GM18520 (cell line): ENCODE measurements around the gene TMEM168.
"Not testable (repeated sequence)": the region's sequence is repeated elsewhere in the genome, so short reads cannot be mapped to it uniquely, and the experiment has no call there.

ENCODE experiments used
- ATAC-seq: cut with Tn5 transposase; IDR thresholded peaks from one replicate; pipeline ENCODE4 v1.9.1; 2021; ENCODE audit not compliant: unreplicated experiment

The TMEM168 gene

GRCh38 chr7:112781110-112781509, 9.1 kb downstream of the TMEM168 start:
- no peak for ATAC-seq

GRCh38 chr7:112779667-112780066, 10.5 kb downstream of the TMEM168 start:
- no peak for ATAC-seq

- ATAC-seq, result no peak
Measured at GRCh38 chr7:112777406-112777805, 12.8 kb downstream of the TMEM168 start.

- ATAC-seq, result no peak
Measured at GRCh38 chr7:112771166-112771565, 19.0 kb downstream of the TMEM168 start.

- no peak for ATAC-seq
Measured at GRCh38 chr7:112770051-112770450, 20.1 kb downstream of the TMEM168 start.

GRCh38 chr7:112765105-112765504, 25.1 kb downstream of the TMEM168 start:
- ATAC-seq, result no peak

GRCh38 chr7:112763996-112764395, 26.2 kb downstream of the TMEM168 start:
- no peak for ATAC-seq

GRCh38 chr7:112763298-112763697, 26.9 kb downstream of the TMEM168 start:
- no peak for ATAC-seq

- no peak for ATAC-seq
Measured at GRCh38 chr7:112759905-112760304, 30.3 kb downstream of the TMEM168 start.

- peak; percentile 65 for ATAC-seq
Measured at GRCh38 chr7:112757337-112757736, 32.9 kb downstream of the TMEM168 start.

- ATAC-seq, result no peak
Measured at GRCh38 chr7:112753298-112753697, 36.9 kb downstream of the TMEM168 start.

GRCh38 chr7:112752576-112752975, 37.6 kb downstream of the TMEM168 start:
- no peak for ATAC-seq

- no peak for ATAC-seq
Measured at GRCh38 chr7:112749775-112750174, 40.4 kb downstream of the TMEM168 start.

- ATAC-seq, result no peak
Measured at GRCh38 chr7:112748381-112748780, 41.8 kb downstream of the TMEM168 start.

GRCh38 chr7:112745635-112746034, 44.6 kb downstream of the TMEM168 start:
- no peak for ATAC-seq

GRCh38 chr7:112744818-112745217, 45.4 kb downstream of the TMEM168 start:
- ATAC-seq, result no peak

GRCh38 chr7:112743811-112744210, 46.4 kb downstream of the TMEM168 start:
- no peak for ATAC-seq

- no peak for ATAC-seq
Measured at GRCh38 chr7:112740667-112741066, 49.5 kb downstream of the TMEM168 start.

- no peak for ATAC-seq
Measured at GRCh38 chr7:112739436-112740180, 50.6 kb downstream of the TMEM168 start.

- no peak for ATAC-seq
Measured at GRCh38 chr7:112735261-112735660, 54.9 kb downstream of the TMEM168 start.

GRCh38 chr7:112731324-112731723, 58.9 kb downstream of the TMEM168 start:
- ATAC-seq, result not testable (repeated sequence)

- ATAC-seq, result no peak
Measured at GRCh38 chr7:112726076-112726475, 64.1 kb downstream of the TMEM168 start.

GRCh38 chr7:112723416-112723815, 66.8 kb downstream of the TMEM168 start:
- ATAC-seq, result no peak
